Right lobe of liver (tissue), 6 donors: ENCODE results near the gene PDE4B. TPM values are rescaled to one million over a fixed set of nuclear protein-coding genes. Genes with fewer than 3 reads are reported as not detected.

Experiments
- ATAC-seq, 4 donors: fragments of 200-7000 bp; cut with Tn5 transposase; one replicate each; pipeline ENCODE4 v1.9.1; 2020; ENCODE audit warnings: mild to moderate bottlenecking in 4 of 4, moderate library complexity in 4 of 4
- DNase-seq, 3 donors: peaks; one replicate each; pipeline ENCODE4 v3.0.0-alpha.2; 2020
- H3K27ac ChIP-seq, 3 donors: fragments of 200-600 bp; one replicate each; pipeline ENCODE4 v1.8.0; 2022
- H3K27me3 ChIP-seq, 2 donors: fragments of 200-600 bp; one replicate each; pipeline ENCODE4 v1.8.0; 2022
- H3K36me3 ChIP-seq, 4 donors: fragments of 200-600 bp; sonication (generic) in 1 of 4; one replicate each; pipeline versions ENCODE4 v1.5.1 to v1.8.0; 2017 to 2022; ENCODE audit warnings: control low read depth in 1 of 4
- H3K4me1 ChIP-seq, 4 donors: fragments of 200-600 bp; sonication (generic) in 1 of 4; one replicate each; pipeline versions ENCODE4 v1.5.1 to v1.8.0; 2017 to 2022; ENCODE audit warnings: control low read depth in 1 of 4
- H3K4me3 ChIP-seq, 3 donors: fragments of 200-600 bp; one replicate each; pipeline ENCODE4 v1.8.0; 2022
- H3K9me3 ChIP-seq, 4 donors: fragments of 200-600 bp; sonication (generic) in 1 of 4; one replicate each; pipeline versions ENCODE4 v1.5.1 to v1.8.0; 2017 to 2022; ENCODE audit warnings: control low read depth in 1 of 4
- POLR2A ChIP-seq: fragments of 450-650 bp; IDR thresholded peaks from one replicate; pipeline ENCODE4 v1.6.1; 2017; ENCODE audit warnings: antibody characterized with exemption, mild to moderate bottlenecking
- WGBS: methylation state at CpG from one replicate; pipeline ENCODE4 v1.1.6; 2018; ENCODE audit warnings: low coverage, low lambda C conversion rate; ENCODE audit not compliant: insufficient coverage; ENCODE audit errors: missing lambda C conversion rate; 5-methylcytosine and 5-hydroxymethylcytosine counted together
- intact Hi-C, 2 donors: fragments of 100-400 bp; cut with DNase I; formaldehyde crosslinking; loops; one replicate each; pipeline versions ENCODE4 v1.11.2 to v1.14.1; 2022
- total RNA-seq, 6 experiments: library from RNA; depleted of rRNA in 2 of 6; stranded (reverse); fragments of >200 nt in 2 of 6; fragmentation: NEBNext Ultra II Directional in 3 of 6; extraction: Animal tissue kit (Norgen Biotek cat#: 25700) in 3 of 6; gene quantifications; one replicate each; pipeline versions ENCODE4 v1.1.0 to v1.2.4, GENCODE V29; 2016 to 2023
- TF ChIP-seq, protein P1 (sequence below), 4 donors: fragments of 200-600 bp in 3 of 4; fragments of 450-650 bp in 1 of 4; IDR thresholded peaks; one replicate each; pipeline versions ENCODE4 v1.5.1 to v1.8.0; 2016 to 2022; ENCODE audit warnings: antibody characterized with exemption in 4 of 4, mild to moderate bottlenecking in 2 of 4
- donor health status: DM: no; HTN: yes; CAD: no.
- donor health status: DM: no; HTN: no; CAD: no.
- donor health status: DM: no; HTN: no; CAD: no.
- donor health status: DM: no; HTN: yes; CAD: no.
- donor health status: DM: no; HTN: yes; CAD: no.

Gene PDE4B
- total RNA-seq, 6 experiments from 2014 or later: 1.4 to 6.4 (median 2.4) TPM

DNA sequence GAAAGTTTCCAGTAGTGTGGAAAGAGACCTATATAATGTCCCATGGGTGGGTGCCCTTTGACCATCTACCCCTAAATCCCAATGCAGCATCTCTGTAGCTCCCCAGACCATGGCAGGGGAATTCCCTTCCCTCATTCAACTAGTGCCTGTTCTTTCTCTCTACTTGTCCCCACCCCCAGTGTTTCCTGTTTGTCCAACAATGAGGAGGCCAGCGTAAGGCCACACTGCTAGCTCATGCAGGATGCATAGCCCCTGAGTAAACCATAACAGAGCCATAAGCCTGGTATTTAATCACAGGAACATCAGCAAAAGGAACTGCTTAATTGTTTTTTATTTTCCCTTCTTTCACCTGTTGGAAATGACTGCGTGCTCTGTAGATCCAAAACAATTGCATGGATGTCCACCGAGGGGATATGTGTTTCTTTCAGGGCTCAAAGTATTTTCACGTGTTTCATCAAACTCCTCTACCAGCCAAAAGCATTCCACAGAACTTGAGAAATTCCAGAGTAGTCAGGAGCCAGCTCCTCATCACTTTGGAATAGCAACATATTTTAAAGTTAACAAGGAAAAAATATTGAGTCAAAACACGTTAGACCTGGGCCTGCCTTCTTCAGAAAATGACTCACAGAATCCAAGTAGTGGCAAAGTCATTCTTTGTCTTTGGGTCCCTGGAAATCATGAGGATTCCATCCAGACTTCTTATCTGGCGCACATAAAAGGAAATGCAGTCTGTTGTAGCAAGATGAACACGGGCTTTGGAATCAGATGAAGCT lies 578.7 kb downstream of the PDE4B start:
- Histone ChIP-seq H3K4me3 (no peak overlapping the region), H3K9me3 (no peaks in the 10 kb centered on the region), H3K27me3 (no peaks in the 10 kb centered on the region), H3K27ac (peak overlapping the region in 2 of 3 donors; percentile 19 to 20), H3K4me1 (no peaks in the 10 kb centered on the region), H3K36me3 (peaks cover 0 to 6% (median 0%) of the 10 kb centered on the region in 4 donors)
- no peak for TF ChIP-seq POLR2A
- TF ChIP-seq, protein P1, sequence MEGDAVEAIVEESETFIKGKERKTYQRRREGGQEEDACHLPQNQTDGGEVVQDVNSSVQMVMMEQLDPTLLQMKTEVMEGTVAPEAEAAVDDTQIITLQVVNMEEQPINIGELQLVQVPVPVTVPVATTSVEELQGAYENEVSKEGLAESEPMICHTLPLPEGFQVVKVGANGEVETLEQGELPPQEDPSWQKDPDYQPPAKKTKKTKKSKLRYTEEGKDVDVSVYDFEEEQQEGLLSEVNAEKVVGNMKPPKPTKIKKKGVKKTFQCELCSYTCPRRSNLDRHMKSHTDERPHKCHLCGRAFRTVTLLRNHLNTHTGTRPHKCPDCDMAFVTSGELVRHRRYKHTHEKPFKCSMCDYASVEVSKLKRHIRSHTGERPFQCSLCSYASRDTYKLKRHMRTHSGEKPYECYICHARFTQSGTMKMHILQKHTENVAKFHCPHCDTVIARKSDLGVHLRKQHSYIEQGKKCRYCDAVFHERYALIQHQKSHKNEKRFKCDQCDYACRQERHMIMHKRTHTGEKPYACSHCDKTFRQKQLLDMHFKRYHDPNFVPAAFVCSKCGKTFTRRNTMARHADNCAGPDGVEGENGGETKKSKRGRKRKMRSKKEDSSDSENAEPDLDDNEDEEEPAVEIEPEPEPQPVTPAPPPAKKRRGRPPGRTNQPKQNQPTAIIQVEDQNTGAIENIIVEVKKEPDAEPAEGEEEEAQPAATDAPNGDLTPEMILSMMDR (IDR thresholded peaks at IDR 0.05): no peak
- ATAC-seq (peak; percentile 63 to 87 (median 77)), DNase-seq (no peak)
- WGBS: 40% methylated on average over 7 of the region's 7 CpGs
- intact Hi-C loops: no loop called here

DNA sequence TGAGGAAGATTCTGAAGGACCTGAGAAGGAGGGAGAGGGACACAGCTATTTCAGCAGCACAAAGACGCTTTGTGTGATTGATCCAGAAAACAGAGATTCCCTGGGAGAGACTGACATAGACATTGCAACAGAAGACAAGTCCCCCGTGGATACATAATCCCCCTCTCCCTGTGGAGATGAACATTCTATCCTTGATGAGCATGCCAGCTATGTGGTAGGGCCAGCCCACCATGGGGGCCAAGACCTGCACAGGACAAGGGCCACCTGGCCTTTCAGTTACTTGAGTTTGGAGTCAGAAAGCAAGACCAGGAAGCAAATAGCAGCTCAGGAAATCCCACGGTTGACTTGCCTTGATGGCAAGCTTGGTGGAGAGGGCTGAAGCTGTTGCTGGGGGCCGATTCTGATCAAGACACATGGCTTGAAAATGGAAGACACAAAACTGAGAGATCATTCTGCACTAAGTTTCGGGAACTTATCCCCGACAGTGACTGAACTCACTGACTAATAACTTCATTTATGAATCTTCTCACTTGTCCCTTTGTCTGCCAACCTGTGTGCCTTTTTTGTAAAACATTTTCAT lies 579.9 kb downstream of the PDE4B start:
- 59% methylated on average over 5 of the region's 6 CpGs for WGBS
- Histone ChIP-seq H3K27me3 (no peaks in the 10 kb centered on the region), H3K27ac (peak overlapping the region in 2 of 3 donors; percentile 13 to 31), H3K36me3 (peaks cover 0 to 6% (median 0%) of the 10 kb centered on the region in 4 donors), H3K4me3 (no peak overlapping the region), H3K4me1 (no peaks in the 10 kb centered on the region), H3K9me3 (no peaks in the 10 kb centered on the region)
- ATAC-seq (no peak), DNase-seq (no peak)
- intact Hi-C loops: no loop called here
- TF ChIP-seq POLR2A: no peak
- TF ChIP-seq, protein P1 (IDR thresholded peaks at IDR 0.05): no peak

DNA sequence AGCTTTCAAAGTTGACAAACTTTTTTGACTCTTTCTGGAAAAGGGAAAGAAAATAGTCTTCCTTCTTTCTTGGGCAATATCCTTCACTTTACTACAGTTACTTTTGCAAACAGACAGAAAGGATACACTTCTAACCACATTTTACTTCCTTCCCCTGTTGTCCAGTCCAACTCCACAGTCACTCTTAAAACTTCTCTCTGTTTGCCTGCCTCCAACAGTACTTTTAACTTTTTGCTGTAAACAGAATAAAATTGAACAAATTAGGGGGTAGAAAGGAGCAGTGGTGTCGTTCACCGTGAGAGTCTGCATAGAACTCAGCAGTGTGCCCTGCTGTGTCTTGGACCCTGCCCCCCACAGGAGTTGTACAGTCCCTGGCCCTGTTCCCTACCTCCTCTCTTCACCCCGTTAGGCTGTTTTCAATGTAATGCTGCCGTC lies 580.5 kb downstream of the PDE4B start:
- Histone ChIP-seq H3K4me1 (no peaks in the 10 kb centered on the region), H3K36me3 (peaks cover 0 to 5% (median 0%) of the 10 kb centered on the region in 4 donors), H3K27ac (peak overlapping the region in 1 of 3 donors; percentile 13), H3K4me3 (no peak overlapping the region), H3K9me3 (no peaks in the 10 kb centered on the region), H3K27me3 (no peaks in the 10 kb centered on the region)
- ATAC-seq (peak; percentile 18 to 51 (median 45)), DNase-seq (no peak)
- 70% methylated on average over 4 of the region's 4 CpGs for WGBS
- TF ChIP-seq, protein P1 (IDR thresholded peaks at IDR 0.05): no peak
- no peak for TF ChIP-seq POLR2A
- intact Hi-C loops: no loop called here

DNA sequence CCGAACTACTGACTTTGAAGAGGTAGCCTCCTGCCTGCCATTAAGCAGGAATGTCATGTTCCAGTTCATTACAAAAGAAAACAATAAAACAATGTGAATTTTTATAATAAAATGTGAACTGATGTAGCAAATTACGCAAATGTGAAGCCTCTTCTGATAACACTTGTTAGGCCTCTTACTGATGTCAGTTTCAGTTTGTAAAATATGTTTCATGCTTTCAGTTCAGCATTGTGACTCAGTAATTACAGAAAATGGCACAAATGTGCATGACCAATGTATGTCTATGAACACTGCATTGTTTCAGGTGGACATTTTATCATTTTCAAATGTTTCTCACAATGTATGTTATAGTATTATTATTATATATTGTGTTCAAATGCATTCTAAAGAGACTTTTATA lies 581.5 kb downstream of the PDE4B start:
- Histone ChIP-seq H3K27me3 (no peaks in the 10 kb centered on the region), H3K4me3 (no peak overlapping the region), H3K36me3 (no peaks in the 10 kb centered on the region), H3K9me3 (no peaks in the 10 kb centered on the region), H3K27ac (peak overlapping the region in 1 of 3 donors; percentile 21), H3K4me1 (no peaks in the 10 kb centered on the region)
- DNase-seq (no peak), ATAC-seq (peak in 1 of 4 donors; percentile 10)
- TF ChIP-seq, protein P1 (IDR thresholded peaks at IDR 0.05): no peak
- no peak for TF ChIP-seq POLR2A
- WGBS: 71% methylated on average over 2 of the region's 2 CpGs
- intact Hi-C loops: no loop called here
